Heart left ventricle (tissue), 13 donors: ENCODE measurements around the gene GAB3.

Experiments used
- CTCF ChIP-seq, 12 donors: fragments of 200-600 bp; sonication (generic) in 4 of 12; IDR thresholded peaks; one replicate each; pipeline versions ENCODE4 v1.5.0 to v1.8.0; 2018 to 2022; ENCODE audit warnings: antibody characterized with exemption in 12 of 12, mild to moderate bottlenecking in 5 of 12
- POLR2A ChIP-seq, 2 donors: fragments of 450-650 bp; IDR thresholded peaks; one replicate each; pipeline ENCODE4 v1.6.1; 2017; ENCODE audit warnings: antibody characterized with exemption in 2 of 2, mild to moderate bottlenecking in 2 of 2, moderate library complexity in 2 of 2
- donor health status: ischemic (EF 13 %, LVEDD 7.1; RV severe dilation, severe dysfunction).
- donor health status: DM: no; HTN: yes; CAD: no.
- donor health status: DM: no; HTN: no; CAD: no.
- donor health status: ischemic (EF 25% LVEDD 6.9; RV normal size, moderate dysfunction).
- donor health status: ischemic (EF 25% LVEDD 5.7; RV mildly dilated, moderate dysfunction).
- donor health status: ischemic (EF 35%, LVEDD 5.7; RV mildly dilated, moderate dysfunction).
- donor health status: nonischemic (EF 11% LVEDD 7.7; RV severe dilation, severe dysfunction).
- donor health status: DM: yes; HTN: yes; CAD: no.
- donor health status: PGD.
- donor health status: ischemic (EF 29% LVEDD 5.4; RV normal size, mild dysfunction).
- donor health status: nonischemic (EF 23%, LVEDD 6.1; RV moderate dilation, normal function).

- no peak for TF ChIP-seq CTCF (IDR thresholded peaks at IDR 0.05)
- no peak for TF ChIP-seq POLR2A (IDR thresholded peaks at IDR 0.05)
Observed at GRCh38 chrX:154761977-154762536, 11.2 kb upstream of the GAB3 start.
